ENCODE measurements around the gene LRRC41.

The LRRC41 gene

GRCh38 chr1:46298387-46298786, 5.0 kb downstream of the LRRC41 start (continued):
- TF ChIP-seq SP7 (tag by site-specific recombination; IDR thresholded peaks at IDR 0.05) = 0 out of 2 replicates have a peak, but pooled peaks have one; percentile 15
- TF ChIP-seq ZNF664 (tag by site-specific recombination; IDR thresholded peaks at IDR 0.05) = 0 out of 2 replicates have a peak, but pooled peaks have one; percentile 35

- Histone ChIP-seq H3K9me3 (ENCODE audit: control insufficient read depth, insufficient read depth, low read depth, low read length) (no peaks in the 10 kb centered on the region), H3K4me1 (ENCODE audit: control insufficient read depth, insufficient read depth, low read length) (no peaks in the 10 kb centered on the region), H3K36me3 (ENCODE audit: control insufficient read depth in 2 of 2, insufficient read depth in 1 of 2, low read length in 2 of 2) (peaks cover 30 to 74% of the 10 kb centered on the region in 2 experiments), H3K27ac (ENCODE audit: extremely low read depth, low read depth, low read length) (no peak overlapping the region), H3K4me3 (ENCODE audit: low read depth, low read length) (no peak overlapping the region)
- ChIA-PET POLR2A (interaction anchor here (2.2 kb wide), 1 partner anchor 10 kb away, joined by 7 read pairs; no protein-coding TSS in a partner anchor), CTCF (interaction anchor here (1.3 kb wide), 1 partner anchor 53 kb away, joined by 3 read pairs; no protein-coding TSS in a partner anchor)
- TF ChIP-seq ZNF433 (tag by site-specific recombination; IDR thresholded peaks at IDR 0.05; ENCODE audit: low read depth) = no peak
- TF ChIP-seq GLI4 (tag by site-specific recombination; IDR thresholded peaks at IDR 0.05) = no peak
- TF ChIP-seq INSM2 (tag by site-specific recombination; IDR thresholded peaks at IDR 0.05) = no peak
- TF ChIP-seq REPIN1 (tag by site-specific recombination; IDR thresholded peaks at IDR 0.05; ENCODE audit: low read depth) = no peak
- TF ChIP-seq ZBTB44 (tag by site-specific recombination; IDR thresholded peaks at IDR 0.05) = no peak
- no peak for TF ChIP-seq ZNF133 (tag by site-specific recombination; IDR thresholded peaks at IDR 0.05)
- TF ChIP-seq HOXD13 (CRISPR knock-in tag; IDR thresholded peaks at IDR 0.05; ENCODE audit: borderline replicate concordance) = no peak
- TF ChIP-seq ZNF473 (tag by site-specific recombination; IDR thresholded peaks at IDR 0.05) = no peak
- TF ChIP-seq ZNF623 (tag by site-specific recombination; IDR thresholded peaks at IDR 0.05) = no peak
- TF ChIP-seq ZNF324 (tag by site-specific recombination; IDR thresholded peaks at IDR 0.05) = no peak
- TF ChIP-seq ZNF354C (tag by site-specific recombination; IDR thresholded peaks at IDR 0.05; ENCODE audit: borderline replicate concordance, low read depth) = no peak
- TF ChIP-seq ZNF548 (tag by site-specific recombination; IDR thresholded peaks at IDR 0.05) = no peak
- no peak for TF ChIP-seq BCL6B (tag by site-specific recombination; IDR thresholded peaks at IDR 0.05)
- TF ChIP-seq ZNF580 (tag by site-specific recombination; IDR thresholded peaks at IDR 0.05) = no peak
- no peak for TF ChIP-seq ZNF768 (tag by site-specific recombination; IDR thresholded peaks at IDR 0.05)
These were observed 8.1 kb downstream of the LRRC41 start for GRCh38 chr1:46295306-46295705.

- ChIA-PET CTCF (no interaction called here), POLR2A (interaction anchor here (0.6 to 1.9 kb wide), 4 partner anchors 7 to 89 kb away, joined by 3 to 8 read pairs (median 6); partner anchors contain the start of genes LRRC41 and UQCRH)
- no peaks in the 10 kb centered on the region for H3K9me3 ChIP-seq (ENCODE audit: control insufficient read depth, insufficient read depth, low read depth, low read length)
- no peaks in the 10 kb centered on the region for H3K4me1 ChIP-seq (ENCODE audit: control insufficient read depth, insufficient read depth, low read length)
- no peak overlapping the region for H3K4me3 ChIP-seq (ENCODE audit: low read depth, low read length)
- H3K36me3 ChIP-seq (ENCODE audit: control insufficient read depth in 2 of 2, insufficient read depth in 1 of 2, low read length in 2 of 2) = peaks cover 26 to 80% of the 10 kb centered on the region in 2 experiments; a peak in 2 of 3 replicates
- no peak overlapping the region for H3K27ac ChIP-seq (ENCODE audit: extremely low read depth, low read depth, low read length)
- TF ChIP-seq GFI1B (tag by site-specific recombination; IDR thresholded peaks at IDR 0.05) (no peak), HOXC10 (CRISPR knock-in tag; IDR thresholded peaks at IDR 0.05) (no peak), ZNF555 (tag by site-specific recombination; conservative IDR thresholded peaks at IDR 0.05) (no peak), ZNF214 (tag by site-specific recombination; IDR thresholded peaks at IDR 0.05; ENCODE audit: borderline replicate concordance) (no peak), SP2 (tag by site-specific recombination; IDR thresholded peaks at IDR 0.05) (no peak), ZNF169 (tag by site-specific recombination; IDR thresholded peaks at IDR 0.05) (no peak), ZNF843 (tag by site-specific recombination; IDR thresholded peaks at IDR 0.05) (no peak), ZNF37A (tag by site-specific recombination; IDR thresholded peaks at IDR 0.05) (no peak), ZNF239 (tag by site-specific recombination; IDR thresholded peaks at IDR 0.05) (no peak), ZNF639 (tag by site-specific recombination; IDR thresholded peaks at IDR 0.05) (no peak), ZBTB48 (tag by site-specific recombination; IDR thresholded peaks at IDR 0.05) (no peak), ZNF121 (tag by site-specific recombination; IDR thresholded peaks at IDR 0.05) (no peak), REPIN1 (tag by site-specific recombination; IDR thresholded peaks at IDR 0.05; ENCODE audit: low read depth) (no peak)
These were observed 13.4 kb downstream of the LRRC41 start for GRCh38 chr1:46289976-46290375.

Measured in HEK293 (cell line).